Lower leg skin (tissue), 3 donors: ENCODE results near the gene DIO1.

ENCODE experiments used
- CTCF ChIP-seq, 3 donors: fragments of 450-650 bp; IDR thresholded peaks; one replicate each; pipeline ENCODE4 v1.5.1; 2016; ENCODE audit warnings: antibody characterized with exemption in 3 of 3, mild to moderate bottlenecking in 3 of 3, moderate library complexity in 2 of 3
- POLR2A ChIP-seq, 2 donors: fragments of 450-650 bp; IDR thresholded peaks; one replicate each; pipeline ENCODE4 v1.6.1; 2016 to 2017; ENCODE audit warnings: antibody characterized with exemption in 2 of 2, mild to moderate bottlenecking in 1 of 2, moderate library complexity in 1 of 2

GRCh38 chr1:53851571-53852285, 42.3 kb upstream of the DIO1 start:
- TF ChIP-seq CTCF (IDR thresholded peaks at IDR 0.05) (no peak), POLR2A (IDR thresholded peaks at IDR 0.05) (no peak)
